Esophagus muscularis mucosa (tissue), 4 donors: ENCODE results near the gene GFI1.

Source experiments
- EP300 ChIP-seq: sonication (generic); formaldehyde crosslinking; IDR thresholded peaks from one replicate; pipeline ENCODE4 v1.6.1; 2017; ENCODE audit warnings: antibody characterized with exemption
- POLR2A ChIP-seq: fragments of 450-650 bp; IDR thresholded peaks from one replicate; pipeline ENCODE4 v1.6.1; 2017; ENCODE audit warnings: antibody characterized with exemption, moderate library complexity, mild to moderate bottlenecking, low read depth
- POLR2AphosphoS5 ChIP-seq, 2 donors: sonication (generic); formaldehyde crosslinking; IDR thresholded peaks; one replicate each; pipeline ENCODE4 v1.6.1; 2017; ENCODE audit warnings: antibody characterized with exemption in 2 of 2
- TF ChIP-seq, protein P1 (sequence below), 3 experiments: fragments of 200-600 bp in 2 of 3; fragments of 450-650 bp in 1 of 3; sonication (generic) in 2 of 3; IDR thresholded peaks; one replicate each; pipeline ENCODE4 v1.5.1; 2017 to 2019; ENCODE audit warnings: antibody characterized with exemption in 3 of 3, mild to moderate bottlenecking in 2 of 3, moderate library complexity in 1 of 3

DNA sequence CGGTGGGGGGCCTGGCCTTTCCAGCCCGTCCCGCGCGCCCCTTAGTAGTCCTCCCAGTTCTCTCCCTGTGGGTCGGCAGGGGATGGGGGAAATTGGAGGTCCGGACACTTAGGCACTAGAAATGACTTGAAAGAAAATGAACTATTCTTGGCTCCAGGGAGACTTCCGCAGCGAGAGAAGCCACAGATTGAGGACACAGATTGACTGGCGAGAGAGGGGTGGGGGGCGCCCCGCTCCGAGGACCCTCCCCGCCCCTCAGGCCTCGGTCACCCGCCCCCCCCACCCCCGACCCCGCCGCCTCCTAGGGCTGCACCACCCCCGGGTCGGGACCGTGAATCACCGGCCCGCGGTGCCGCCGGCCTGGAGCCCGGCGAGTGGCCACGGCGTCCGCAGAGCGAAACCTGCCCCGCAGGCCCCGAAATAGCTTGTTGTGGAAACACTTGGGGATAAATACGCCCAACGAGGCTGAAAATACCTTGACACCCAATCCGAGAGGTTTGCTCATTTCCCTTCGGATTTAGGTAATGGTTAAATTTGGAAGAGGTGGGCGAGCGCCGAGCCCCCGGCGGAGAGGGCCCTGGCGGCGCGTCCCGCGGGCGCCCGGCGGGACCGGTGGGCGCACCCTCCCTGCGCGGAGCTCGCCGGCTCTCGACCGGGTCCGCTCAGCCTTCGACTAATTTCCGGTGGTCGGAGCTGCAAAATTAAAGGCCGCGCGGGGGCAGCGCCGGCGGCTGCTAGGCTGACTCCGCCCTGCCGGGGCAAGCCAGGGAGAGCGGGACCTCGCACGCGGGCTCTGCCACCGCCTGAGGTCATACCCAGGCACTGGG, at the start of gene GFI1:
- TF ChIP-seq, protein P1, sequence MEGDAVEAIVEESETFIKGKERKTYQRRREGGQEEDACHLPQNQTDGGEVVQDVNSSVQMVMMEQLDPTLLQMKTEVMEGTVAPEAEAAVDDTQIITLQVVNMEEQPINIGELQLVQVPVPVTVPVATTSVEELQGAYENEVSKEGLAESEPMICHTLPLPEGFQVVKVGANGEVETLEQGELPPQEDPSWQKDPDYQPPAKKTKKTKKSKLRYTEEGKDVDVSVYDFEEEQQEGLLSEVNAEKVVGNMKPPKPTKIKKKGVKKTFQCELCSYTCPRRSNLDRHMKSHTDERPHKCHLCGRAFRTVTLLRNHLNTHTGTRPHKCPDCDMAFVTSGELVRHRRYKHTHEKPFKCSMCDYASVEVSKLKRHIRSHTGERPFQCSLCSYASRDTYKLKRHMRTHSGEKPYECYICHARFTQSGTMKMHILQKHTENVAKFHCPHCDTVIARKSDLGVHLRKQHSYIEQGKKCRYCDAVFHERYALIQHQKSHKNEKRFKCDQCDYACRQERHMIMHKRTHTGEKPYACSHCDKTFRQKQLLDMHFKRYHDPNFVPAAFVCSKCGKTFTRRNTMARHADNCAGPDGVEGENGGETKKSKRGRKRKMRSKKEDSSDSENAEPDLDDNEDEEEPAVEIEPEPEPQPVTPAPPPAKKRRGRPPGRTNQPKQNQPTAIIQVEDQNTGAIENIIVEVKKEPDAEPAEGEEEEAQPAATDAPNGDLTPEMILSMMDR (IDR thresholded peaks at IDR 0.05): no peak
- no peak for TF ChIP-seq POLR2A
- TF ChIP-seq POLR2AphosphoS5 (IDR thresholded peaks at IDR 0.05): no peak
- TF ChIP-seq EP300: no peak
